Measurements from ENCODE around the gene PKP2.

PKP2 gene

GRCh38 chr12:32896432-32897280, at the start of gene PKP2:
PKP2 (minus strand) TSS chr12:32896777; CDS start chr12:32896731, 46 bp downstream.
- DNase-seq (ENCODE audit: low read depth): no peak

GRCh38 chr12:32944195-32944594, 47.6 kb upstream of the PKP2 start:
- no peak for DNase-seq (ENCODE audit: low read depth)

- DNase-seq (ENCODE audit: low read depth): no peak
These were observed 43.2 kb upstream of the PKP2 start for GRCh38 chr12:32939801-32940200.

GRCh38 chr12:32926963-32927362, 30.4 kb upstream of the PKP2 start:
- no peak for DNase-seq (ENCODE audit: low read depth)

GRCh38 chr12:32926356-32926755, 29.8 kb upstream of the PKP2 start:
- DNase-seq (ENCODE audit: low read depth): no peak

- no peak for DNase-seq (ENCODE audit: low read depth)
These were observed 26.1 kb upstream of the PKP2 start for GRCh38 chr12:32922546-32923297.

GRCh38 chr12:32921397-32921796, 24.8 kb upstream of the PKP2 start:
- DNase-seq (ENCODE audit: low read depth): peak; percentile 55

GRCh38 chr12:32920506-32921085, 24.0 kb upstream of the PKP2 start:
- peak; percentile 23 for DNase-seq (ENCODE audit: low read depth)

GRCh38 chr12:32918890-32919801, 22.6 kb upstream of the PKP2 start:
- DNase-seq (ENCODE audit: low read depth): peak; percentile 87

- no peak for DNase-seq (ENCODE audit: low read depth)
These were observed 20.6 kb upstream of the PKP2 start for GRCh38 chr12:32917094-32917611.

GRCh38 chr12:32907898-32908476, 11.4 kb upstream of the PKP2 start:
- DNase-seq (ENCODE audit: low read depth): no peak

- DNase-seq (ENCODE audit: low read depth): no peak
These were observed 10.6 kb upstream of the PKP2 start for GRCh38 chr12:32907166-32907565.

GRCh38 chr12:32906399-32907165, 10.0 kb upstream of the PKP2 start:
- DNase-seq (ENCODE audit: low read depth): no peak

- no peak for DNase-seq (ENCODE audit: low read depth)
These were observed 7.2 kb upstream of the PKP2 start for GRCh38 chr12:32903763-32904162.

- no peak for DNase-seq (ENCODE audit: low read depth)
These were observed 6.7 kb upstream of the PKP2 start for GRCh38 chr12:32903318-32903717.

GRCh38 chr12:32902287-32902997, 5.9 kb upstream of the PKP2 start:
- DNase-seq (ENCODE audit: low read depth): no peak

GRCh38 chr12:32901553-32901952, 5.0 kb upstream of the PKP2 start:
- DNase-seq (ENCODE audit: low read depth): no peak

GRCh38 chr12:32897687-32898573, 1.4 kb upstream of the PKP2 start:
- no peak for DNase-seq (ENCODE audit: low read depth)

- no peak for DNase-seq (ENCODE audit: low read depth)
These were observed 669 bp upstream of the PKP2 start for GRCh38 chr12:32897281-32897610.
